Endodermal cell (in vitro differentiated cells): ENCODE measurements around the gene HHAT. TPM values are rescaled to one million over a fixed set of nuclear protein-coding genes. Genes with fewer than 3 reads are reported as not detected.

ENCODE experiments used
- DNase-seq: peaks from one replicate; pipeline ENCODE4 v3.0.0-alpha.2; 2017
- H3K27ac ChIP-seq: 2 replicates; pipeline ENCODE4 v1.5.1; 2013; ENCODE audit warnings: mild to moderate bottlenecking, low read depth, low read length, moderate library complexity
- H3K27me3 ChIP-seq: 2 replicates; pipeline ENCODE4 v1.6.1; 2013; ENCODE audit warnings: mild to moderate bottlenecking, low read length, moderate library complexity; ENCODE audit not compliant: insufficient read depth, control insufficient read depth, poor library complexity, severe bottlenecking
- H3K36me3 ChIP-seq: 2 replicates; pipeline ENCODE4 v1.7.0; 2013; ENCODE audit warnings: mild to moderate bottlenecking, low read length, moderate library complexity; ENCODE audit not compliant: control insufficient read depth, insufficient read depth
- H3K4me1 ChIP-seq: one replicate; pipeline ENCODE4 v1.7.0; 2013; ENCODE audit warnings: low read length; ENCODE audit not compliant: control insufficient read depth, insufficient read depth
- H3K4me3 ChIP-seq: 2 replicates; pipeline ENCODE4 v1.5.1; 2013; ENCODE audit warnings: mild to moderate bottlenecking, low read length, moderate library complexity
- H3K9ac ChIP-seq: 2 replicates; pipeline ENCODE4 v1.6.1; 2013; ENCODE audit warnings: mild to moderate bottlenecking, low read length, moderate library complexity; ENCODE audit not compliant: poor library complexity, severe bottlenecking; ENCODE audit errors: extremely low read depth
- H3K9me3 ChIP-seq: 2 replicates; pipeline ENCODE4 v1.6.1; 2013; ENCODE audit warnings: mild to moderate bottlenecking, low read length, moderate library complexity; ENCODE audit not compliant: control insufficient read depth
- H3K27ac Mint-ChIP-seq: 2 replicates; pipeline ENCODE4 v1.8.0; 2020; ENCODE audit warnings: mixed read lengths
- H3K27me3 Mint-ChIP-seq: 2 replicates; pipeline ENCODE4 v1.8.0; 2021; ENCODE audit warnings: mild to moderate bottlenecking, mixed read lengths; ENCODE audit not compliant: insufficient read depth
- H3K36me3 Mint-ChIP-seq: 2 replicates; pipeline ENCODE4 v1.8.0; 2020; ENCODE audit warnings: low read depth, mixed read lengths
- H3K4me1 Mint-ChIP-seq: 2 replicates; pipeline ENCODE4 v1.8.0; 2020; ENCODE audit warnings: mixed read lengths
- H3K4me3 Mint-ChIP-seq: 2 replicates; pipeline ENCODE4 v1.8.0; 2020; ENCODE audit warnings: mild to moderate bottlenecking, moderate library complexity, mixed read lengths
- H3K9me3 Mint-ChIP-seq: 2 replicates; pipeline ENCODE4 v1.8.0; 2020; ENCODE audit warnings: mild to moderate bottlenecking, mixed read lengths
- WGBS, 2 experiments: methylation state at CpG; one replicate each; pipeline versions ENCODE4 v1.1.5 to v1.1.7; 2013; ENCODE audit warnings: missing lambda C conversion rate in 2 of 2, mixed read lengths in 1 of 2; ENCODE audit not compliant: insufficient coverage in 1 of 2, insufficient read length in 1 of 2; 5-methylcytosine and 5-hydroxymethylcytosine counted together
- total RNA-seq, 2 donors: library from RNA; stranded (reverse); fragmentation: NEBNext Ultra II Directional in 1 of 2; extraction: Animal tissue kit (Norgen Biotek cat#: 25700) in 1 of 2; gene quantifications; 2 replicates in 1 of 2; 3 replicates in 1 of 2; pipeline ENCODE4 v1.2.1, GENCODE V29; 2021
- TF ChIP-seq, protein P1 (sequence below): fragments of 200-600 bp; sonication (generic); conservative IDR thresholded peaks from 2 replicates; pipeline ENCODE4 v1.5.0; 2021; ENCODE audit warnings: antibody characterized with exemption, mild to moderate bottlenecking

Gene HHAT
- total RNA-seq, 2 donors from 2014 or later: 6.9 to 9.8 TPM

DNA sequence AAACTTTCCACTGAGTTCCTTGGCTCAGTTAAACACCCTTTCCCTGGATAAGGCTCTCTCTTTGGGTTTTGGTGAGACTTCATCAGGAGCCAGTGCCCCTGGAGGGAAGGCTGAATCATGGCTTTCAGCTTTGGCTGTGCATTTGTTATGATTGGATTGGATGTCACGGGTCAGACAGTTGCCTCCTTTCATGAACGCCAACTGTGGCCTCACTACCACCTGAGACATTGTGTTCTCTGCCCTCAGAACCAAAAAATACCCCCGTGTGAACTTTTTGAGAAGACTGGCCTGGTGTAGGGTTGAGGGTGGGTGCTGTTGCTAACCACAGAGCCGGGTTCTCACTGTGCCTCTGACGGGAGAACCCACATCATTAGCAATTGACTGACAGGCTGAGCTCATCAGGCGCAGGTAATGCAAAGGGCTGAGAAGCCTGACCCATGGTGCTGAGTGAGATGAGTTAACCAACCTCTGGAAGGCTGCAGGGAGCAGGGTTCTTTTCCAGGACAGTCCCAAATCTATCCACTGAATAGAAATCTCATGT is 65.6 kb downstream of the HHAT start:
- 84 to 100% methylated on average over 1 to 6 of the region's 6 CpGs for WGBS, 2 experiments
- TF ChIP-seq, protein P1, sequence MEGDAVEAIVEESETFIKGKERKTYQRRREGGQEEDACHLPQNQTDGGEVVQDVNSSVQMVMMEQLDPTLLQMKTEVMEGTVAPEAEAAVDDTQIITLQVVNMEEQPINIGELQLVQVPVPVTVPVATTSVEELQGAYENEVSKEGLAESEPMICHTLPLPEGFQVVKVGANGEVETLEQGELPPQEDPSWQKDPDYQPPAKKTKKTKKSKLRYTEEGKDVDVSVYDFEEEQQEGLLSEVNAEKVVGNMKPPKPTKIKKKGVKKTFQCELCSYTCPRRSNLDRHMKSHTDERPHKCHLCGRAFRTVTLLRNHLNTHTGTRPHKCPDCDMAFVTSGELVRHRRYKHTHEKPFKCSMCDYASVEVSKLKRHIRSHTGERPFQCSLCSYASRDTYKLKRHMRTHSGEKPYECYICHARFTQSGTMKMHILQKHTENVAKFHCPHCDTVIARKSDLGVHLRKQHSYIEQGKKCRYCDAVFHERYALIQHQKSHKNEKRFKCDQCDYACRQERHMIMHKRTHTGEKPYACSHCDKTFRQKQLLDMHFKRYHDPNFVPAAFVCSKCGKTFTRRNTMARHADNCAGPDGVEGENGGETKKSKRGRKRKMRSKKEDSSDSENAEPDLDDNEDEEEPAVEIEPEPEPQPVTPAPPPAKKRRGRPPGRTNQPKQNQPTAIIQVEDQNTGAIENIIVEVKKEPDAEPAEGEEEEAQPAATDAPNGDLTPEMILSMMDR: no peak
- Histone ChIP-seq H3K9ac (no peak overlapping the region), H3K4me1 (no peaks in the 10 kb centered on the region), H3K9me3 (peaks cover 18% of the 10 kb centered on the region), H3K4me3 (no peak overlapping the region), H3K36me3 (no peaks in the 10 kb centered on the region), H3K27ac (no peak overlapping the region), H3K27me3 (no peaks in the 10 kb centered on the region)
- H3K4me1 Mint-ChIP-seq: peaks cover 9% of the 10 kb centered on the region
- H3K27me3 Mint-ChIP-seq: no peaks in the 10 kb centered on the region
- no peak overlapping the region for H3K4me3 Mint-ChIP-seq
- DNase-seq: no peak
- peaks cover 4% of the 10 kb centered on the region for H3K36me3 Mint-ChIP-seq
- H3K27ac Mint-ChIP-seq: no peak overlapping the region
- peaks cover 14% of the 10 kb centered on the region for H3K9me3 Mint-ChIP-seq

DNA sequence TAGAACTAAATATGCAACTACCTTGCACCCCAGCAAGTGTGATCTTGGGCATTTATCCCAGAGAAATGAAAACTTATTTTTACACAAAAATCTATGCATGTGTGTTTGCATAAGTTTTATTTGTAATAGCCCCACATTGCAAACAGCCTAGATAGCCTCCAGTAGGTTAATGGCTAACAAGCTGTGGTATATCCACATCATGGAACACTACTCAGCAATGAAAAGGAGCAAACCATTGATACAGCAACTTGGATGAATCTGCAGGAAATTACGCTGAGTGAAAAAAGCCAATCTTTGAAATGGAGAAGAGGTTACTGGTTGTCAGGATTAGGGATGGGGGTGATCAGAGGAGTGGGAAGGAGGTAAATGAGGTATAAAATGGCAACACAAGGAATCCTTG is 67.8 kb downstream of the HHAT start:
- H3K27ac ChIP-seq: no peak overlapping the region
- no peaks in the 10 kb centered on the region for H3K4me1 ChIP-seq
- Mint-ChIP-seq H3K27ac (no peak overlapping the region), H3K27me3 (no peaks in the 10 kb centered on the region), H3K9me3 (peaks cover 6% of the 10 kb centered on the region), H3K36me3 (no peaks in the 10 kb centered on the region), H3K4me1 (peaks cover 12% of the 10 kb centered on the region), H3K4me3 (no peak overlapping the region)
- no peak overlapping the region for H3K9ac ChIP-seq
- no peaks in the 10 kb centered on the region for H3K27me3 ChIP-seq
- peaks cover 7% of the 10 kb centered on the region for H3K9me3 ChIP-seq
- no peak for DNase-seq
- 98% methylated on average over 1 of the region's 1 CpG; no CpG with 5 or more reads in 1 of the 2 experiments for WGBS, 2 experiments
- TF ChIP-seq, protein P1: no peak
- H3K36me3 ChIP-seq: no peaks in the 10 kb centered on the region
- H3K4me3 ChIP-seq: no peak overlapping the region

DNA sequence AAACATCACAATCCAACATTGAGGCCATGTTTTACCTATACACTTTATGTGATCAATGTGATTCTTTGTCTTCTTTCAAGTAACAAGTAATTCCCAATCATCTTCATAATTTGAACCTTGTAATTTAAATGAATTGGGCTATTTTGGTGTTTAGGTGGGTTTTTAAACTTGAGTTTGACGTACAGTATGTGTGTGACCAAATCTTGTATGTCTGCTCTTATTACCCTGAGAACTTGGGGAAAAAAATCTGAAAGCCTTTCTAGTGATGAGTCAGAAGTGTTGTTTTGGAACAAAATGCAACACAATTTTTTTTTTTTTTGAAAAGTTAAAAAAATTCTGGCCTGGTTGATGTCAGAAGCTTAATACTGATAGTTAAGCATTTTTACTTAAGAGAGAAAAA is 68.5 kb downstream of the HHAT start:
- TF ChIP-seq, protein P1: no peak
- Histone ChIP-seq H3K9ac (no peak overlapping the region), H3K9me3 (peaks cover 7% of the 10 kb centered on the region), H3K4me3 (no peak overlapping the region), H3K36me3 (no peaks in the 10 kb centered on the region), H3K27me3 (no peaks in the 10 kb centered on the region), H3K4me1 (no peaks in the 10 kb centered on the region), H3K27ac (no peak overlapping the region)
- Mint-ChIP-seq H3K9me3 (peaks cover 6% of the 10 kb centered on the region), H3K27me3 (no peaks in the 10 kb centered on the region), H3K4me1 (peaks cover 12% of the 10 kb centered on the region), H3K4me3 (no peak overlapping the region), H3K36me3 (no peaks in the 10 kb centered on the region), H3K27ac (no peak overlapping the region)
- WGBS, 2 experiments: 90 to 100% methylated on average over 1 of the region's 1 CpG
- DNase-seq: no peak
